OCI-LY7 (cell line): Measurements from ENCODE around the gene HJV. TPM values are rescaled to one million over a fixed set of nuclear protein-coding genes. Genes with fewer than 3 reads are reported as not detected.

Experiments used
- BruUV-seq: library from RNA; stranded (reverse); fragments of 400-500 nt; replicated peaks from 2 replicates; lab custom pipeline; 2021; lab: Mats Ljungman, UMichigan
- CTCF ChIA-PET: fragments of 300-600 bp; sonication (Branson Sonifier 250); formaldehyde crosslinking; loops from one replicate; lab custom pipeline; 2022; ENCODE audit warnings: antibody characterized with exemption; ENCODE audit not compliant: unreplicated experiment; lab: Charles Lee
- POLR2A ChIA-PET: fragments of 300-600 bp; sonication (Branson Sonifier 250); formaldehyde crosslinking; loops from one replicate; lab custom pipeline; 2022; ENCODE audit warnings: antibody characterized with exemption; lab: Charles Lee
- DNase-seq: peaks from one replicate; pipeline ENCODE4 v3.0.0-alpha.2; 2015; ENCODE audit warnings: low spot score
- H2AFZ ChIP-seq: fragments of 200-600 bp; sonication (generic), shearing (Covaris generic); 2 replicates; pipeline ENCODE4 v1.6.1; 2014; ENCODE audit warnings: mild to moderate bottlenecking, antibody characterized with exemption, low read length, moderate library complexity
- H3K27ac ChIP-seq: fragments of 200-600 bp; sonication (generic); 2 replicates; pipeline ENCODE4 v1.5.1; 2014; ENCODE audit warnings: mixed run types, low read depth, mild to moderate bottlenecking, moderate library complexity, low read length, inconsistent platforms; ENCODE audit not compliant: poor library complexity, severe bottlenecking
- H3K36me3 ChIP-seq: fragments of 200-600 bp; sonication (generic); 2 replicates; pipeline ENCODE4 v1.6.1; 2014; ENCODE audit warnings: mild to moderate bottlenecking, antibody characterized with exemption, low read length, moderate library complexity, mixed read lengths; ENCODE audit not compliant: insufficient read depth
- H3K4me1 ChIP-seq: fragments of 200-600 bp; sonication (generic); 2 replicates; pipeline ENCODE4 v1.5.1; 2014; ENCODE audit warnings: mild to moderate bottlenecking, low read length; ENCODE audit not compliant: insufficient read depth, poor library complexity, severe bottlenecking
- H3K4me2 ChIP-seq: fragments of 200-600 bp; sonication (generic); 2 replicates; pipeline ENCODE4 v1.6.1; 2014; ENCODE audit warnings: mild to moderate bottlenecking, low read length
- H3K4me3 ChIP-seq: fragments of 200-600 bp; sonication (generic); 2 replicates; pipeline ENCODE4 v1.5.1; 2014; ENCODE audit warnings: mild to moderate bottlenecking, low read depth, low read length; ENCODE audit not compliant: poor library complexity, severe bottlenecking
- H3K79me2 ChIP-seq: fragments of 200-600 bp; sonication (generic); 2 replicates; pipeline ENCODE4 v1.6.1; 2016; ENCODE audit warnings: low read depth, mild to moderate bottlenecking, low read length, moderate library complexity, mixed read lengths; ENCODE audit not compliant: insufficient read depth
- H3K9me2 ChIP-seq: fragments of 200-600 bp; sonication (generic); 2 replicates; pipeline ENCODE4 v1.6.1; 2016; ENCODE audit warnings: mild to moderate bottlenecking, low read length, mixed read lengths; ENCODE audit not compliant: insufficient read depth
- H3K9me3 ChIP-seq: fragments of 200-600 bp; sonication (generic); 2 replicates; pipeline ENCODE4 v1.6.1; 2014; ENCODE audit warnings: mild to moderate bottlenecking, mixed run types, low read length, mixed read lengths
- H4K20me1 ChIP-seq: fragments of 200-600 bp; sonication (generic); 2 replicates; pipeline ENCODE4 v1.6.1; 2014; ENCODE audit warnings: mild to moderate bottlenecking, antibody characterized with exemption, low read length, moderate library complexity, mixed read lengths; ENCODE audit not compliant: insufficient read depth
- EZH2phosphoT487 ChIP-seq: fragments of 200-600 bp; sonication (generic); IDR thresholded peaks from 2 replicates; pipeline ENCODE4 v1.6.1; 2018; ENCODE audit warnings: low read depth, borderline replicate concordance, mild to moderate bottlenecking, mixed run types, antibody characterized with exemption, low read length, moderate library complexity, mixed read lengths
- intact Hi-C: fragments of 100-400 bp; cut with micrococcal nuclease; formaldehyde crosslinking; loops from one replicate; pipeline ENCODE4 v1.10.0; 2022; ENCODE audit not compliant: unreplicated experiment
- total RNA-seq, 2 experiments: library from RNA; depleted of rRNA in 1 of 2; stranded (reverse); fragments of >200 nt in 1 of 2; shearing (Covaris generic) in 1 of 2; gene quantifications; 2 replicates each; pipeline ENCODE4 v1.2.3, GENCODE V29; 2014 to 2022
- TF ChIP-seq, protein P1 (sequence below): fragments of 200-600 bp; sonication (generic); conservative IDR thresholded peaks from 2 replicates; pipeline ENCODE4 v1.5.1; 2014; ENCODE audit warnings: mild to moderate bottlenecking, antibody characterized with exemption, low read length, moderate library complexity, mixed read lengths

The HJV gene
- total RNA-seq, 2 experiments from 2014 or later: not detected

DNA sequence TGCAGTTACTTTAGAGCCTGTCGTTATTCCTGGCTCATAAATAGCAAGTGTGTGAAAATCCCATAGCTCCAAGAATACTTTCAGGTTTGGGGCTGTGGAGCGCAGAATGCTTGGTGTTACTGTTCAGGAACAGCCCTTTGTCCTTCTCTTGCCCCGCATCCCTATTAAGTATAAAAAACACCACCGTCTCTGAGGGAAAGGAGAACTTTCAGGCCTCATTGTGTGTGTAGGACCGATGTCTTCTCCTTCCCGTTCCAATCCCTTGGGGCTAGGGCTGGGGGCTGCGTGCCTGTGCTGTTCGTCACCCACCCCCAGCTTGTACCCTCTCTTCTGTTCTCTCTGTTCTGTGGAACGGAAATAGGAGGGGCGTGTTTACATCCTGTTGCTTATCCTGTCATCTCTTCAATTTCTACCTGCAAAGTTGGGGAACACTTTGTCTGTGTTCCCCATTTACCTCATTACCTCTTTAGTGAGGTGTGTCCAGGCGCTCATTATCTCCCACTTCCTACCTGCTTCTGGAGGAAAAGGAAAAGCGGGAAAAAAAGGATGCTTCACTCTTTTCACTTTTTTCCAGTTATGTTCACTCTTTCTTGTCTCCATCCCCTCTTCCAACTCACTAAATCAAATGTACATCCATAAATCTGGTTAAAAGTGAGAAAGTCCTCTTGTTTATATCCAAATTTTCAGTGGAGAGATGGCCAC lies 24.4 kb downstream of the HJV start:
- peak overlapping the region; percentile 67; the same call in 1 of the 2 replicates for H2AFZ ChIP-seq
- peaks cover 38% of the 10 kb centered on the region for H3K36me3 ChIP-seq
- peaks cover 32% of the 10 kb centered on the region; the same call in 1 of the 2 replicates for H3K79me2 ChIP-seq
- H3K4me3 ChIP-seq: peak overlapping the region; percentile 81
- TSS peak; percentile 94 for BruUV-seq
- H3K4me1 ChIP-seq: peaks cover 50% of the 10 kb centered on the region
- ChIA-PET CTCF (interaction anchor here (1.0 to 2.6 kb wide), 2 partner anchors 18 to 33 kb away, joined by 3 to 10 read pairs; partner anchors contain the start of genes ANKRD34A and POLR3GL), POLR2A (interaction anchor here (1.1 to 8.3 kb wide), 8 partner anchors 11 to 139 kb away, joined by 3 to 67 read pairs (median 6); partner anchors contain the start of genes ANKRD34A, LIX1L, PIAS3 and POLR3GL)
- TF ChIP-seq, protein P1, sequence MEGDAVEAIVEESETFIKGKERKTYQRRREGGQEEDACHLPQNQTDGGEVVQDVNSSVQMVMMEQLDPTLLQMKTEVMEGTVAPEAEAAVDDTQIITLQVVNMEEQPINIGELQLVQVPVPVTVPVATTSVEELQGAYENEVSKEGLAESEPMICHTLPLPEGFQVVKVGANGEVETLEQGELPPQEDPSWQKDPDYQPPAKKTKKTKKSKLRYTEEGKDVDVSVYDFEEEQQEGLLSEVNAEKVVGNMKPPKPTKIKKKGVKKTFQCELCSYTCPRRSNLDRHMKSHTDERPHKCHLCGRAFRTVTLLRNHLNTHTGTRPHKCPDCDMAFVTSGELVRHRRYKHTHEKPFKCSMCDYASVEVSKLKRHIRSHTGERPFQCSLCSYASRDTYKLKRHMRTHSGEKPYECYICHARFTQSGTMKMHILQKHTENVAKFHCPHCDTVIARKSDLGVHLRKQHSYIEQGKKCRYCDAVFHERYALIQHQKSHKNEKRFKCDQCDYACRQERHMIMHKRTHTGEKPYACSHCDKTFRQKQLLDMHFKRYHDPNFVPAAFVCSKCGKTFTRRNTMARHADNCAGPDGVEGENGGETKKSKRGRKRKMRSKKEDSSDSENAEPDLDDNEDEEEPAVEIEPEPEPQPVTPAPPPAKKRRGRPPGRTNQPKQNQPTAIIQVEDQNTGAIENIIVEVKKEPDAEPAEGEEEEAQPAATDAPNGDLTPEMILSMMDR: no peak
- no peak for TF ChIP-seq EZH2phosphoT487
- intact Hi-C loops: loop anchor here (2.0 to 5.0 kb wide), 2 partner anchors 40 to 70 kb away; partner anchors contain the start of gene RBM8A
- DNase-seq: peak; percentile 75
- peak overlapping the region; percentile 81 for H3K27ac ChIP-seq
- no peaks in the 10 kb centered on the region for H3K9me3 ChIP-seq
- no peaks in the 10 kb centered on the region for H3K9me2 ChIP-seq
- H4K20me1 ChIP-seq: no peaks in the 10 kb centered on the region
- peak overlapping the region; percentile 97 for H3K4me2 ChIP-seq

DNA sequence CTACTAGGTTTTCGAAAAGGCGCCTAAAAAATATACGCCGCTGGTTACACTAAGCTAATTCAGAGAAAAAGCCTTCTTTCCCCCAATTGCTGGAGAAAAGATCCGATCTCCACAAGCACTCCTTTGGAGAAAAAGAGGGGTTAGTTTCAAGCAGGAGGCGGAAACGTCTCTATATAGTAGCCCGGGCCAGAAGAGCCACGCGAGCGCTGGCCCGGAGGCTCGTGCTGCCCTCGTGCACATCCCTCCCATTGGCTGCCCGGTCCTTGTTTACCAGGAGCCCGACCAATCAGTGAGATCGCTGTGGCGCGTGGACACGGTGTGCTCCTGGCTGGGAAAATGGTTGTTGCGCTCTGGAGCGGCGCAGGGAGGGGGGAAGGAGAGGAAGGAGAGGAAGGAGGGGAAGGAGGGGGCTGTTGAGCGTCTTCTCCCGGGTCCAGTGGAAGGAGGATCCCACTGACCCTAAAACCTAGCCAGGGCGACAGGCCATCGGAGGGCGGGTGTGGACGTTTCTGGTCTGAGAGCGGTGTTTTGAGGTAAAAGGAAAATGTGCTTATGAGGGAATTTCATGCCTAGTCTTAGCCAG lies 25.0 kb downstream of the HJV start, which contains the start of gene TXNIP:
TSS of gene TXNIP (minus strand) at position 147 of the 583 bp plus-strand sequence. CDS start 313 bp downstream, outside the sequence.
- Histone ChIP-seq H3K9me2 (no peaks in the 10 kb centered on the region), H3K4me3 (peak within 1 kb of the TSS; percentile 81), H3K79me2 (peaks cover 32% of the 10 kb centered on the region; the same call in 1 of the 2 replicates), H3K27ac (peak within 1 kb of the TSS; percentile 81), H2AFZ (peak within 1 kb of the TSS; percentile 67; the same call in 1 of the 2 replicates), H4K20me1 (no peaks in the 10 kb centered on the region), H3K4me1 (peaks cover 50% of the 10 kb centered on the region), H3K4me2 (peak within 1 kb of the TSS; percentile 97), H3K9me3 (no peaks in the 10 kb centered on the region), H3K36me3 (peaks cover 43% of the 10 kb centered on the region)
- DNase-seq: peak; percentile 95
- no TSS peak for BruUV-seq
- ChIA-PET POLR2A (interaction anchor here (0.6 to 8.3 kb wide), 10 partner anchors 10 to 69 kb away, joined by 3 to 67 read pairs (median 5); partner anchors contain the start of genes ANKRD34A, LIX1L, POLR3GL and RBM8A), CTCF (interaction anchor here (2.6 kb wide), 1 partner anchor 17 kb away, joined by 10 read pairs; no protein-coding TSS in a partner anchor)
- intact Hi-C loops: loop anchor here (1.0 to 5.0 kb wide), 4 partner anchors 11 to 69 kb away; partner anchors contain the start of gene RBM8A
- TF ChIP-seq EZH2phosphoT487: no peak
- TF ChIP-seq, protein P1: no peak
